WTC11 (cell line): ENCODE measurements around the gene SMIM1. TPM values are rescaled to one million over a fixed set of nuclear protein-coding genes. Genes with fewer than 3 reads are reported as not detected.
A peak's percentile ranks its signal among the peaks of the same experiment; 100 is the strongest.

Experiments
- ATAC-seq: fragments of 200-7000 bp; cut with Tn5 transposase; 2 replicates; pipeline ENCODE4 v1.10.0; 2021; ENCODE audit warnings: mild to moderate bottlenecking, moderate library complexity
- CTCF ChIA-PET: fragments of 300-600 bp; sonication (Branson Sonifier 250); formaldehyde crosslinking; loops from one replicate; lab custom pipeline; 2021; ENCODE audit warnings: antibody characterized with exemption; lab: Charles Lee
- POLR2A ChIA-PET: fragments of 350-600 bp; sonication (Branson Sonifier 250); formaldehyde crosslinking; loops from one replicate; lab custom pipeline; 2021; ENCODE audit warnings: antibody characterized with exemption; lab: Charles Lee
- DNase-seq: peaks from one replicate; pipeline ENCODE4 v3.0.0; 2021; ENCODE audit warnings: low spot score
- H3K27ac Mint-ChIP-seq: 2 replicates; pipeline ENCODE4 v1.8.0; 2021; ENCODE audit warnings: mixed read lengths
- H3K27me3 Mint-ChIP-seq: 2 replicates; pipeline ENCODE4 v1.8.0; 2021; ENCODE audit warnings: low read depth, mild to moderate bottlenecking, moderate library complexity, mixed read lengths
- H3K36me3 Mint-ChIP-seq: 2 replicates; pipeline ENCODE4 v1.8.0; 2021; ENCODE audit warnings: mixed read lengths
- H3K4me1 Mint-ChIP-seq: 2 replicates; pipeline ENCODE4 v1.8.0; 2022; ENCODE audit warnings: mixed read lengths
- H3K4me3 Mint-ChIP-seq: 2 replicates; pipeline ENCODE4 v1.8.0; 2021; ENCODE audit warnings: mild to moderate bottlenecking, moderate library complexity, mixed read lengths
- H3K9me3 Mint-ChIP-seq: 2 replicates; pipeline ENCODE4 v1.8.0; 2021; ENCODE audit warnings: mixed read lengths
- ATF1 ChIP-seq: sonication (generic); formaldehyde crosslinking; IDR thresholded peaks from 2 replicates; pipeline ENCODE4 v1.8.1; 2023; ENCODE audit warnings: mild to moderate bottlenecking, moderate library complexity, missing genetic modification reagents
- CTCF ChIP-seq: fragments of 200-600 bp; IDR thresholded peaks from 2 replicates; pipeline ENCODE4 v1.8.0; 2022; ENCODE audit warnings: antibody characterized with exemption
- FOXJ3 ChIP-seq: sonication (generic); formaldehyde crosslinking; IDR thresholded peaks from 2 replicates; pipeline ENCODE4 v1.9.0; 2021; ENCODE audit warnings: missing genetic modification reagents, mild to moderate bottlenecking, borderline replicate concordance
- IRF1 ChIP-seq: sonication (generic); formaldehyde crosslinking; IDR thresholded peaks from 2 replicates; pipeline ENCODE4 v1.8.0; 2023; ENCODE audit warnings: missing genetic modification reagents
- PRRX2 ChIP-seq: fragments of 250-450 bp; sonication (Bioruptor Pico); IDR thresholded peaks from 2 replicates; pipeline ENCODE4 v1.8.0; 2021; ENCODE audit warnings: mild to moderate bottlenecking
- SMAD4 ChIP-seq: sonication (generic); formaldehyde crosslinking; IDR thresholded peaks from 2 replicates; pipeline ENCODE4 v1.8.0; 2022; ENCODE audit warnings: mild to moderate bottlenecking, missing genetic modification reagents
- STAT6 ChIP-seq: sonication (generic); formaldehyde crosslinking; conservative IDR thresholded peaks from 2 replicates; pipeline ENCODE4 v1.8.1; 2023; ENCODE audit warnings: mild to moderate bottlenecking, low read depth, missing genetic modification reagents, moderate library complexity
- ZNF232 ChIP-seq: sonication (generic); formaldehyde crosslinking; IDR thresholded peaks from 2 replicates; pipeline ENCODE4 v1.8.0; 2022; ENCODE audit warnings: mild to moderate bottlenecking, missing genetic modification reagents
- ZNF263 ChIP-seq: sonication (generic); formaldehyde crosslinking; IDR thresholded peaks from 2 replicates; pipeline ENCODE4 v1.8.1; 2022; ENCODE audit warnings: low read depth, mild to moderate bottlenecking, moderate library complexity, missing genetic modification reagents
- ZNF532 ChIP-seq: fragments of 250-450 bp; sonication (Bioruptor Pico); IDR thresholded peaks from 2 replicates; pipeline ENCODE4 v1.9.0; 2021; ENCODE audit warnings: mild to moderate bottlenecking, borderline replicate concordance
- total RNA-seq: library from RNA; stranded (reverse); gene quantifications from 3 replicates; pipeline ENCODE4 v1.2.3, GENCODE V29; 2021
- TF ChIP-seq, protein P1 (sequence below): sonication (generic); formaldehyde crosslinking; IDR thresholded peaks from 2 replicates; pipeline ENCODE4 v1.8.0; 2023; ENCODE audit warnings: mild to moderate bottlenecking, missing genetic modification reagents
- TF ChIP-seq, protein P2 (sequence below): sonication (generic); formaldehyde crosslinking; IDR thresholded peaks from 2 replicates; pipeline ENCODE4 v1.8.0; 2022; ENCODE audit warnings: mild to moderate bottlenecking, missing genetic modification reagents
- TF ChIP-seq, protein P3 (sequence below): sonication (generic); formaldehyde crosslinking; IDR thresholded peaks from 2 replicates; pipeline ENCODE4 v1.8.0; 2022; ENCODE audit warnings: mild to moderate bottlenecking, missing genetic modification reagents

The SMIM1 gene
- total RNA-seq, 1 experiment from 2014 or later = 10.2 TPM

GRCh38 chr1:3733094-3733882, 39.3 kb upstream of the SMIM1 start:
- TF ChIP-seq FOXJ3 (CRISPR knock-in tag) = no peak
- TF ChIP-seq CTCF = no peak
- no peak for TF ChIP-seq PRRX2 (CRISPR knock-in tag)
- TF ChIP-seq, protein P1, sequence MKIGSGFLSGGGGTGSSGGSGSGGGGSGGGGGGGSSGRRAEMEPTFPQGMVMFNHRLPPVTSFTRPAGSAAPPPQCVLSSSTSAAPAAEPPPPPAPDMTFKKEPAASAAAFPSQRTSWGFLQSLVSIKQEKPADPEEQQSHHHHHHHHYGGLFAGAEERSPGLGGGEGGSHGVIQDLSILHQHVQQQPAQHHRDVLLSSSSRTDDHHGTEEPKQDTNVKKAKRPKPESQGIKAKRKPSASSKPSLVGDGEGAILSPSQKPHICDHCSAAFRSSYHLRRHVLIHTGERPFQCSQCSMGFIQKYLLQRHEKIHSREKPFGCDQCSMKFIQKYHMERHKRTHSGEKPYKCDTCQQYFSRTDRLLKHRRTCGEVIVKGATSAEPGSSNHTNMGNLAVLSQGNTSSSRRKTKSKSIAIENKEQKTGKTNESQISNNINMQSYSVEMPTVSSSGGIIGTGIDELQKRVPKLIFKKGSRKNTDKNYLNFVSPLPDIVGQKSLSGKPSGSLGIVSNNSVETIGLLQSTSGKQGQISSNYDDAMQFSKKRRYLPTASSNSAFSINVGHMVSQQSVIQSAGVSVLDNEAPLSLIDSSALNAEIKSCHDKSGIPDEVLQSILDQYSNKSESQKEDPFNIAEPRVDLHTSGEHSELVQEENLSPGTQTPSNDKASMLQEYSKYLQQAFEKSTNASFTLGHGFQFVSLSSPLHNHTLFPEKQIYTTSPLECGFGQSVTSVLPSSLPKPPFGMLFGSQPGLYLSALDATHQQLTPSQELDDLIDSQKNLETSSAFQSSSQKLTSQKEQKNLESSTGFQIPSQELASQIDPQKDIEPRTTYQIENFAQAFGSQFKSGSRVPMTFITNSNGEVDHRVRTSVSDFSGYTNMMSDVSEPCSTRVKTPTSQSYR (CRISPR knock-in tag) = no peak
- TF ChIP-seq, protein P2, sequence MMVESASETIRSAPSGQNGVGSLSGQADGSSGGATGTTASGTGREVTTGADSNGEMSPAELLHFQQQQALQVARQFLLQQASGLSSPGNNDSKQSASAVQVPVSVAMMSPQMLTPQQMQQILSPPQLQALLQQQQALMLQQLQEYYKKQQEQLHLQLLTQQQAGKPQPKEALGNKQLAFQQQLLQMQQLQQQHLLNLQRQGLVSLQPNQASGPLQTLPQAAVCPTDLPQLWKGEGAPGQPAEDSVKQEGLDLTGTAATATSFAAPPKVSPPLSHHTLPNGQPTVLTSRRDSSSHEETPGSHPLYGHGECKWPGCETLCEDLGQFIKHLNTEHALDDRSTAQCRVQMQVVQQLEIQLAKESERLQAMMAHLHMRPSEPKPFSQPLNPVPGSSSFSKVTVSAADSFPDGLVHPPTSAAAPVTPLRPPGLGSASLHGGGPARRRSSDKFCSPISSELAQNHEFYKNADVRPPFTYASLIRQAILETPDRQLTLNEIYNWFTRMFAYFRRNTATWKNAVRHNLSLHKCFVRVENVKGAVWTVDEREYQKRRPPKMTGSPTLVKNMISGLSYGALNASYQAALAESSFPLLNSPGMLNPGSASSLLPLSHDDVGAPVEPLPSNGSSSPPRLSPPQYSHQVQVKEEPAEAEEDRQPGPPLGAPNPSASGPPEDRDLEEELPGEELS (CRISPR knock-in tag) = 0 out of 2 replicates have a peak, but pooled peaks have one; percentile 36
- no peak for TF ChIP-seq IRF1
- TF ChIP-seq ZNF263 (CRISPR knock-in tag) = no peak
- 0 out of 2 replicates have a peak, but pooled peaks have one; percentile 2 for TF ChIP-seq ATF1 (CRISPR knock-in tag)
- TF ChIP-seq, protein P3, sequence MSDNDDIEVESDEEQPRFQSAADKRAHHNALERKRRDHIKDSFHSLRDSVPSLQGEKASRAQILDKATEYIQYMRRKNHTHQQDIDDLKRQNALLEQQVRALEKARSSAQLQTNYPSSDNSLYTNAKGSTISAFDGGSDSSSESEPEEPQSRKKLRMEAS = 0 out of 2 replicates have a peak, but pooled peaks have one; percentile 8
- Mint-ChIP-seq H3K36me3 (peaks cover 19% of the 10 kb centered on the region), H3K27ac (0 out of 2 replicates have a peak overlapping the region, but pooled peaks have one; percentile 45), H3K4me1 (peaks cover 10% of the 10 kb centered on the region; the same call in 1 of the 2 replicates), H3K4me3 (peak overlapping the region; percentile 36), H3K9me3 (no peaks in the 10 kb centered on the region), H3K27me3 (no peaks in the 10 kb centered on the region)
- ATAC-seq (no peak), DNase-seq (no peak)
- POLR2A ChIA-PET = interaction anchor here (0.7 to 1.0 kb wide), 2 partner anchors 19 to 36 kb away, joined by 3 to 4 read pairs; no protein-coding TSS in a partner anchor
- CTCF ChIA-PET = interaction anchor here (0.6 to 2.7 kb wide), 8 partner anchors 9 to 242 kb away, joined by 3 to 31 read pairs (median 4); no protein-coding TSS in a partner anchor

GRCh38 chr1:3733883-3734589, 38.5 kb upstream of the SMIM1 start:
- Mint-ChIP-seq H3K27ac (no peak overlapping the region), H3K36me3 (peaks cover 19% of the 10 kb centered on the region), H3K4me3 (no peak overlapping the region), H3K4me1 (peaks cover 10% of the 10 kb centered on the region; the same call in 1 of the 2 replicates), H3K9me3 (no peaks in the 10 kb centered on the region), H3K27me3 (no peaks in the 10 kb centered on the region)
- ChIA-PET CTCF (interaction anchor here (0.6 to 2.7 kb wide), 8 partner anchors 10 to 1228 kb away, joined by 3 to 31 read pairs (median 4); no protein-coding TSS in a partner anchor), POLR2A (interaction anchor here (0.7 to 1.0 kb wide), 2 partner anchors 20 to 35 kb away, joined by 3 to 4 read pairs; no protein-coding TSS in a partner anchor)
- no peak for DNase-seq
- no peak; the same call in 1 of the 2 replicates for ATAC-seq
- TF ChIP-seq STAT6 (CRISPR knock-in tag) (no peak), SMAD4 (CRISPR knock-in tag) (no peak), ZNF532 (no peak), ZNF232 (CRISPR knock-in tag) (no peak)
